HPDE6-E6E7 (cell line): Measurements from ENCODE around the gene ME2.
A peak's percentile ranks its signal among the peaks of the same experiment; 100 is the strongest.
"Not testable (repeated sequence)": the region's sequence is repeated elsewhere in the genome, so short reads cannot be mapped to it uniquely, and the experiment has no call there.

Experiments
- DNase-seq: peaks from one replicate; pipeline ENCODE4 v3.0.0; 2011; ENCODE audit warnings: missing footprints; ENCODE audit errors: extremely low spot score

ME2 gene

DNA sequence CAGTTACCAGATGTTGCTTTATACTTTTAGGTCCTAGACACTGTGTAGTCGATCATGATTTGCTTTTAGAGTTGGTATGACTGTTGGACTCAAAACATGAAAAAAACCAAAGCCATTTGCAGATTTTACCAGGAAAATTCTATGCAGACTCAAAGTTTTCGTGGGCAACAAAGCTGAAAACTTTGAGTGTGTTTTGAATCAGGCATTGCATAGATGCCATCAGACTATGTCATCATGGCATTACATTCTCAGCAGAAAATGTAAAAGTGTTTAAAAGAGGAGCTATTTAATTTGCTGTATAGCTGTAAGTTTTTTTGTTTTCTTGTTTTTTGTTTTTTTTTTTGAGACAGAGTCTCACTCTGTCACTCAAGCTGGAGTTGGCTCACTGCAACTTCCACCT, 45.5 kb downstream of the ME2 start:
- DNase-seq = no peak

- no peak for DNase-seq
Measured at GRCh38 chr18:50926521-50926920, 47.6 kb downstream of the ME2 start.

GRCh38 chr18:50928551-50928950, 49.6 kb downstream of the ME2 start:
- DNase-seq = no peak

DNA sequence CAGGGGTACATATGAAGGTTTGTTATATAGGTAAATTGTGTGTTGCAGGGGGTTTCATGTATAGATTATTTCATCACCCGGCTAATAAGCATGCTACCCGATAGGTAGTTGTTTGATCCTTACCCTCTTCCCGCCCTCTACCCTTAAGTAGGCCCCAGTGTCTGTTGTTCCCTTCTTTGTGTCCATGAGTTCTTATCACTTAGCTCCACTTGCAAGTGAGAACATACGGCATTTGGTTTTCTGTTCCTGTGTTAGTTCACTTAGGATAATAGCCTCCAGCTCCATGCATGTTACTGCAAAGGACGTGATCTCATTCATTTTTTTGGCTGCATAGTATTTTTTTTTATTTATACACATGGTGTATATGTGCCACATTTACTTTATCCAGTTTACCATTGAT, 54.8 kb downstream of the ME2 start:
- no peak for DNase-seq

DNA sequence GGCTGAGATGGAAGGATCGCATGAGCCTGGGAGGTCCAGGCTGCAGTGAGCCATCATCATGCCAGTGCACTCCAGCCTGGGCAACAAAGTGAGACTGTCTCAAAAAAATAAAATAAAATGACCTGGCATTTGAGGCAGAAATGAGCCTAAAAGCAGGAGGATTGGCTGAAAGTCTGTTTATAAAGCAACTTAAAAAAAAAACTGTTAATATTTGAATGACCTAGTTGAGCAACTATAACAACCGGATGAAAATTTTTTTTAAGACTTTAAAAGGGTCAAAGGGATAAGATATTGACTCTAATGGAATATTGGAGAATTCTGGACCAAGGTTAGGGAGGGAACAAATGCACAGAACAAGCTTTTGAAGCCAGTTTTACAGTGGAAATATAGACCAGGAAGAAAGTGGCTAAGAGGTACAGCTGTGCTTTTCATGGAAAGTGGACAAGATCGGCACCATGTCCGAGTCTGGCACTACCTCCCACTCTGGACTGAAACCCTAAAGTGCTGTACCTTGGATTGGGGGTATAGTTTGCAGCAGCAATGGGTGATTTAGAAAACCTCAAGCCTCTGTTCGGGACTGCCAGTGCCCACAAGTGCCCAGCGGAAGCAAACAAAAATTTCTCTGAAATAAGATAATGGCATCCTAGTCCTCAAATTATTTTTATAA, 55.8 kb downstream of the ME2 start:
- no peak for DNase-seq

- no peak for DNase-seq
Measured at GRCh38 chr18:50935493-50936191, 56.7 kb downstream of the ME2 start.

DNA sequence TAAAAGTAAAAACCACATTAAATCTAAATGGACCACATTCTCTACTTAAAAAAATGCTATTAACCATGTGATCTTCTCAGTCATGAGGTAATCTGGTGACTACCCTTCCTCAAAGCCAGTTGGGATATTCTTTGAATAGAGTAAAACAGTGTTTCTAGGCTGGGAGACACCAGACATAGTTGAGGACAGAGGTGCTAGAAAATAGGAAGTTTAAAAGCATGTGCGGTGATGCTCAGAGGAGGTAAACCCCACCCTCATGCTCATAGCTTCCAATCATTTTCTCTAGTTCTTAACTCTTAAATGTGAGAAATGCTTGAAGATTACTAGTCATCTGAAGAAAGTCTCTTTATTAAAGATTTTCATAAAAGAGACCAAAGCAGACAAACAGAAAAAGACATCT, 58.3 kb downstream of the ME2 start:
- DNase-seq = no peak

- no peak for DNase-seq
Measured at GRCh38 chr18:50938912-50939311, 60.0 kb downstream of the ME2 start.

DNA sequence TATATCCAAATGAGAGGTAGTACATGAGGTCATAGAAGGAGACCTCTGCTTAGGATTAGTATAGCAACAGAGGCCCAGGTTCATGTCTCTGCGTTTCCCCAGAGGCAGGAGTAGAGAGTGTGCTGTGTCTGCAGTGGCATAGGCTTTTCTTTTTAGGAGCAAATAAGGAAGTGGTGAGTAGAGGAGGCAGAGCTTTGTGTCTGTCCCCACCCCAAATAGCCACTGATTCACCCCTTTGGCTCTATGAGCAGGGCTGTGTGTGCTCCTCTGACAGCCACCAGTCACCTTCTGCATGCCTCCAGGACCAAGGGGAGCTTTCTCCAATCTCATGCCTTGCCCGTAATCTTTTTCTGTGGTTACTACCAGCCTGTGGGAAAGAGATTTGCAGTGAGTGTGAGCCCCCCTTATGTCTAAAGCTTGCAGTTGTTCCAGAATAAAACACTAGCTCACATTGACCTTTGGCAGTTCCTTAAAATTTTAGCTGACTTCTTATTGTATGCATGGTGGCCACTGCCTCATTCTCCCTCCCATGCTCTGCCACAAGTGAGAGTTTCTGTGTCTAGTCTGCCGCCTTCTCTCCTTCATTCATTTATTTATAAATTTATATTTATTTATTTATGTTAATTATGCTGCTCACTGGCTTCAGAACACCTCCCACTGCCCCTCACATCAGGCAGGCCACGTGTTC, 65.5 kb downstream of the ME2 start:
- no peak for DNase-seq

- DNase-seq = not testable (repeated sequence)
Measured at GRCh38 chr18:50945918-50946317, 67.0 kb downstream of the ME2 start.

DNA sequence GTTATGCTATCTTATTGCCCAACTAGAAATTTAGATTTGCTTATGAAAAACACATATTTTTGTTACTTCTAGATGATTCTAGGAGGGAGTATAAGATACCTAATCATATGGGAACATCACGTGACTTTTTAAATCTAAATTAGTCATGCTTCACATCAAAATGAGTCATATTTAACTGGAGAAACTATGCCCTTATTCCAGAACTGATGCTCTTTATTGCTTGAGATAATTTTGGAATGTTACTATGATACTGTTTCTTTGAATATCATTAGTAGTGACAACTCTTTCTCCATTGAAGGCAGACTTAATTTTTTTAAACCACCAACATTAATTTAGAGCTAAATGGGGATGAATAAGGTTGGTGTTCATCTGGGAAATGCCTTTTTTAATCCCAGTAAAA, 69.0 kb downstream of the ME2 start:
- DNase-seq = no peak

DNA sequence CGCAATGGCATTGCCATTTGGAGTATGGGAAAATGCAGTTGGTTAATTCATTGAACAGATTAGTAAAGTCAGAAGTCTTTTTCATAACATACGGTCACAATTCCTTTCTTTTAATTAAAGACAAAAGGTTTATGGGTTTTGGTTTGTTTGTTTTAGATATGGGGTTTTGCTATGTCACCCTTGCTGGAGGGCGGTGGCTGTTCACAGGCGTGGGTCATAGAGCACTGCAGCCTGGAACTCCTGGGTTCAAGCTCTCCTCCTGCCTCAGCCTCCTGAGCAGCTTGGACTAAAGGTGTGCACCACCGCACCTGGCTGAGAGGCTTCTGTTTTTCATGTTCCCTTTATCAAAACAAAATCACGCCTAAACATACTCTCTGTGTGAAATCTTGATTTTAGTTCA, 70.3 kb downstream of the ME2 start:
- DNase-seq = no peak

- DNase-seq = no peak
Measured at GRCh38 chr18:50950626-50951025, 71.7 kb downstream of the ME2 start.

DNA sequence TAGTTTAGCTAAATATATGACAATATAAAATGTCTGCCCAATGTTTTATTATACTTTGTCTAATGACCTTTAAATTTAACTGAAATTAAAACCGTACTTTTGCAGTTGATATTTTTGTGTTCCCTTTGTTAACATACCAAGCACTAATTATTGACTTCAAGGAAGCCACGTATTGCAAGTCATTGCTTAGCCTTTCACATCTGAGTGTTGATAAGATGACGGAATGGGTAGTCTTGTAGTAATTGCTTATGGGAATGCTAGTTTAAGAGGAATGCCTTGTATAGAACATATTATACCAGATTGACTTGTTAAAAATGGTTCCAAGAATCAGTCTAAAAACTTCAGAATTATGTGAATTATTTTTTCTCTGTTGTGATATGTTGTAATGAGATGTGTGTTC, 74.9 kb downstream of the ME2 start:
- DNase-seq = no peak

DNA sequence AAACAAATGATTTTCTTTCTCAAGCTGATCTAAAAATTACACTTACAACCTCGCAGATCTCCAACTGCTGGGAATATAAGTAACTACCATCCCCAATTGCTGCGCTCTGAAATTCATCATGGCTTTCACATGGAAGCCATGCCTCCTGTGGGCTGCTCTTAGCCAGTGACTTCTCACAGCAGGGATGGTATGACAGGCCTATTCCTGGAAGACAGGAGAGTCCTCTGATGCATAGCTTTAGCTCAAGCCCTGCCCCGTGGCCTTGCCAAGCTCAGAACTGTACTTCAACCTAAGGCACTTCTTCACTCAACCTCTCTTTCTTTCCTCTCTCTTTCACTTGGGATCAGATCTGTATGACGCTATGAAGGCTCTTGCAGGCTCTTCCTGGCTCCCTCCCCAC, 76.3 kb downstream of the ME2 start:
- DNase-seq = no peak

DNA sequence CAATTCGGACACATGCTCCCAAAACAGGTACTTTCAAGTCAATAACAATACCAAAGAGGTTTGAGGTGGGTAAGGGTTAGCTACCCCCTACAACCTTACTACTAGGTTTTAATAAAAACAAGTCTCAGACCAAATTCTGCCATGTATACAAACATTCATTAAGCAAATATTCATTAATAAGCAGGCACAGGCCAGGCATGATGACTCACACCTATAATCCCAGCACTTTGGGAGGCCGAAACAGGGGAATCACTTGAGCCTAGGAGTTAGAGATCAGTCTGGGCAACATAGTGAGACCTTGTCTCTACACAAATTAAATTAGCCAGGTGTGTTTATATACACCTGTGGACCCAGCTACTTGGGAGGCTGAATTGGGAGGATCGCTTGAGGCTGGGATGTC, 77.2 kb downstream of the ME2 start:
- no peak for DNase-seq

- DNase-seq = no peak
Measured at GRCh38 chr18:50961974-50962373, 83.1 kb downstream of the ME2 start.

GRCh38 chr18:50967714-50968661, 89.1 kb downstream of the ME2 start, which contains the start of gene ELAC1:
ELAC1 (plus strand) TSS chr18:50968040; CDS start chr18:50974405, 6,365 bp downstream.
- DNase-seq = peak; percentile 52

DNA sequence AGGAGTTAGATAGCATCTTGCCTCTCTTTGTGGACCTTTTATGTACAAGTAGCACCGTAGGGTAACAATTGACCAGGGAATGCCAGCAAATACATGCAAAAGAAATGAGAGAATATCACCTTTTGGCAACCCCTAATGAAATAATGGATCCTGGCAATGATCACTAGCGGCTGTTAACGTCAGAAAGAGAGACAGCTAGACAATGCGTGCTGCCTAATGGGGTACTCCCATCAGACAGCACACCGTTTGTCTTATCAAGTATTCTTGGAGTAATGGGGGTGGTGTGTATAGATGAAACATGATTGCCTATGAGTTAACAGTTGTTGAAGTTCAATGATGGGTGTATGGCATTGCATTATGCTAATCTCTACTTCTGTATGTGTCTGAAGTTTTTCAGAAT, 90.5 kb downstream of the ME2 start:
- DNase-seq = no peak

DNA sequence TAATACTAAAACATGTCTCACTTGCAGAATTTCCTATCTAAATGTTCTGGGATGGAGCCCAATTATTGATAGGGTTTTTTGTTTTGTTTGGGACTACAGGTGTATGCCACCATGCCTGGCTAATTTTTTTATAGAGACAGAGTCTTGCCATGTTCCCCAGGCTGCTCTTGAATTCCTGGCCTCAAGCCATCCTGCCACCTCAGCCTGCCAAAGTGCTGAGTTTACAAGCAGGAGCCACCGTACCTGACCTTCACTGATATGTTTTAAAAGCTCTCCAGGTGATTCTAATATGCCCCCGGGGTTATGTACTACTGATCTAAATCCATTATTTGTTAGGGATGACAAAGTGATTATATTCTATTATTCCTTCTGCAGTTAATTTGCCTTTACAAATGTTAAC, 91.1 kb downstream of the ME2 start:
- DNase-seq = no peak

DNA sequence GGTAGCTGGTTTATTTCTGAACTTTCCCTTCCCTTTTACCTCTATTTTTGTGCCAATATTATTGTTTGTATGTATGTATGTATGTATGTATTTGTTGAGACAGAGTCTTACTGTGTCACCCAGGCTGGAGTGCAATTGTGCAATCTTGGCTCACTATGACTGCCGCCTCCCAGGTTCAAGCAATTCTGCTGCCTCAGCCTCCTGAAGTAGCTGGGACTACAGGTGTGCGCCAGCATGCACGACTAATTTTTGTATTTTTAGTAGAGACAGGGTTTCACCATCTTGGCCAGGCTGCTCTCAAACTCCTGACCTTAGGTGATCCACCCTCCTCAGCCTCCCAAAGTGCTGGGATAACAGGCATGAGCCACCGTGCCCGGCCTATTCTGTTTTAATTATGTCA, 93.5 kb downstream of the ME2 start:
- DNase-seq = not testable (repeated sequence)
